ENCODE results near the gene CLCA2.
"Not testable (repeated sequence)": the region's sequence is repeated elsewhere in the genome, so short reads cannot be mapped to it uniquely, and the experiment has no call there.

DNA sequence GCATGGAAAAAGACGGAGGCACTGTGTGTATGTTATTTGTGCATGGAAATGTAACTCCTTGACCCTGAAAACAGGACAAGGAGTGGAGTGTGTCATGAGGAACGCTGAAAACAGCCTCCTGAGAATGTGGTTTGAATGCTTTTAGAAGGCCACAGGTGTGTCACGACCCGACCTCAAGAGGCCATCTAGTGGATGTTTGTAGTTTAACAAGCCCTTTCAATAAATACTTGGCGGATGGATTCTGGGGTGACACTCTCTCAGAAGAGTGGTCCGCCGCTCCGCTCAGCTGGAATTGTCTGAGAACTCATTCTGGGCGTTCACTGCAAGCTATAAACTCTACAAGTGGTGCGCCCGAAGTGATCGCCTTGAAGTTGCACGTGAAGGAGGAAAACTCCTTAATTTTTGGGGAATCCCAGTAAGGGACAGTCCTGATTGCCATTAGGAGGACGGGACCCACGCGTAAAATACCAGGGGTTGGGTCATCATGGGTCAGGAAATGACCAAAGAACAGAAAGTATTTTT is 78.2 kb downstream of the CLCA2 start:
- TF ChIP-seq, protein P1, sequence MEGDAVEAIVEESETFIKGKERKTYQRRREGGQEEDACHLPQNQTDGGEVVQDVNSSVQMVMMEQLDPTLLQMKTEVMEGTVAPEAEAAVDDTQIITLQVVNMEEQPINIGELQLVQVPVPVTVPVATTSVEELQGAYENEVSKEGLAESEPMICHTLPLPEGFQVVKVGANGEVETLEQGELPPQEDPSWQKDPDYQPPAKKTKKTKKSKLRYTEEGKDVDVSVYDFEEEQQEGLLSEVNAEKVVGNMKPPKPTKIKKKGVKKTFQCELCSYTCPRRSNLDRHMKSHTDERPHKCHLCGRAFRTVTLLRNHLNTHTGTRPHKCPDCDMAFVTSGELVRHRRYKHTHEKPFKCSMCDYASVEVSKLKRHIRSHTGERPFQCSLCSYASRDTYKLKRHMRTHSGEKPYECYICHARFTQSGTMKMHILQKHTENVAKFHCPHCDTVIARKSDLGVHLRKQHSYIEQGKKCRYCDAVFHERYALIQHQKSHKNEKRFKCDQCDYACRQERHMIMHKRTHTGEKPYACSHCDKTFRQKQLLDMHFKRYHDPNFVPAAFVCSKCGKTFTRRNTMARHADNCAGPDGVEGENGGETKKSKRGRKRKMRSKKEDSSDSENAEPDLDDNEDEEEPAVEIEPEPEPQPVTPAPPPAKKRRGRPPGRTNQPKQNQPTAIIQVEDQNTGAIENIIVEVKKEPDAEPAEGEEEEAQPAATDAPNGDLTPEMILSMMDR (conservative IDR thresholded peaks at IDR 0.05; ENCODE audit: low read depth, low read length): peak; percentile 39
- not testable (repeated sequence) for TF ChIP-seq EZH2 (IDR thresholded peaks at IDR 0.05; ENCODE audit: borderline replicate concordance, low read depth, low read length, poor library complexity, severe bottlenecking)

Data from A673 (cell line).